ENCODE measurements around the gene ARHGEF39. TPM values are rescaled to one million over a fixed set of nuclear protein-coding genes. Genes with fewer than 3 reads are reported as not detected.

The ARHGEF39 gene
- total RNA-seq, 2 experiments from 2014 or later = 19.1 to 19.9 TPM

GRCh38 chr9:35703906-35704672 lies 39.1 kb upstream of the ARHGEF39 start:
- Mint-ChIP-seq H3K9me3 (no peaks in the 10 kb centered on the region), H3K27me3 (no peaks in the 10 kb centered on the region), H3K36me3 (ENCODE audit: low read depth) (peaks cover 66% of the 10 kb centered on the region), H3K27ac (no peak overlapping the region), H3K4me3 (no peak overlapping the region), H3K4me1 (no peaks in the 10 kb centered on the region)
- no peak for DNase-seq
- ChIA-PET CTCF (interaction anchor here (1.5 kb wide), 1 partner anchor 93 kb away, joined by 4 read pairs; no protein-coding TSS in a partner anchor), POLR2A (interaction anchor here (1.1 to 1.2 kb wide), 2 partner anchors 9 to 43 kb away, joined by 3 to 4 read pairs; no protein-coding TSS in a partner anchor)

GRCh38 chr9:35702696-35703095 lies 37.7 kb upstream of the ARHGEF39 start:
- POLR2A ChIA-PET = no interaction called here

GRCh38 chr9:35700942-35701341 lies 35.9 kb upstream of the ARHGEF39 start:
- no peak for DNase-seq
- Mint-ChIP-seq H3K27me3 (no peaks in the 10 kb centered on the region), H3K4me3 (no peak overlapping the region), H3K9me3 (no peaks in the 10 kb centered on the region), H3K36me3 (ENCODE audit: low read depth) (peaks cover 55% of the 10 kb centered on the region), H3K27ac (no peak overlapping the region), H3K4me1 (peaks cover 1% of the 10 kb centered on the region)
- ChIA-PET CTCF (interaction anchor here (0.9 to 1.1 kb wide), 2 partner anchors 43 to 97 kb away, joined by 3 read pairs; partner anchors contain the start of genes CCDC107 and RMRP), POLR2A (interaction anchor here (0.5 kb wide), 1 partner anchor 55 kb away, joined by 5 read pairs; no protein-coding TSS in a partner anchor)

More at GRCh38 chr9:35702696-35703095, 37.7 kb upstream of the ARHGEF39 start:
- Mint-ChIP-seq H3K27me3 (no peaks in the 10 kb centered on the region), H3K4me1 (no peaks in the 10 kb centered on the region), H3K9me3 (no peaks in the 10 kb centered on the region), H3K36me3 (ENCODE audit: low read depth) (peaks cover 57% of the 10 kb centered on the region), H3K27ac (no peak overlapping the region), H3K4me3 (no peak overlapping the region)
- CTCF ChIA-PET = interaction anchor here (1.5 kb wide), 1 partner anchor 92 kb away, joined by 4 read pairs; no protein-coding TSS in a partner anchor
- no peak for DNase-seq

GRCh38 chr9:35700031-35700430 lies 35.0 kb upstream of the ARHGEF39 start:
- Mint-ChIP-seq H3K9me3 (no peaks in the 10 kb centered on the region), H3K4me3 (no peak overlapping the region), H3K27me3 (no peaks in the 10 kb centered on the region), H3K4me1 (peaks cover 1% of the 10 kb centered on the region), H3K27ac (no peak overlapping the region), H3K36me3 (ENCODE audit: low read depth) (peaks cover 46% of the 10 kb centered on the region)
- POLR2A ChIA-PET = no interaction called here
- CTCF ChIA-PET = no interaction called here
- DNase-seq = no peak

GRCh38 chr9:35698231-35698630 lies 33.2 kb upstream of the ARHGEF39 start:
- no peaks in the 10 kb centered on the region for H3K9me3 Mint-ChIP-seq
- peaks cover 1% of the 10 kb centered on the region for H3K4me1 Mint-ChIP-seq
- H3K4me3 Mint-ChIP-seq = no peak overlapping the region
- no peaks in the 10 kb centered on the region for H3K27me3 Mint-ChIP-seq
- DNase-seq = no peak
- CTCF ChIA-PET = interaction anchor here (0.6 to 4.9 kb wide), 8 partner anchors 10 to 87 kb away, joined by 3 to 38 read pairs (median 14); partner anchors contain the start of genes GBA2 and RGP1
- H3K36me3 Mint-ChIP-seq (ENCODE audit: low read depth) = peaks cover 28% of the 10 kb centered on the region
- POLR2A ChIA-PET = interaction anchor here (0.7 to 1.2 kb wide), 2 partner anchors 33 to 41 kb away, joined by 3 to 4 read pairs; partner anchors contain the start of genes ARHGEF39, CCDC107 and RMRP
- H3K27ac Mint-ChIP-seq = no peak overlapping the region

GRCh38 chr9:35697486-35697885 lies 32.5 kb upstream of the ARHGEF39 start:
- DNase-seq = no peak
- Mint-ChIP-seq H3K4me3 (no peak overlapping the region), H3K36me3 (ENCODE audit: low read depth) (peaks cover 20% of the 10 kb centered on the region), H3K27ac (no peak overlapping the region), H3K9me3 (no peaks in the 10 kb centered on the region), H3K4me1 (peaks cover 1% of the 10 kb centered on the region), H3K27me3 (no peaks in the 10 kb centered on the region)
- POLR2A ChIA-PET = interaction anchor here (0.7 to 1.5 kb wide), 4 partner anchors 32 to 48 kb away, joined by 3 to 9 read pairs (median 5); partner anchors contain the start of genes ARHGEF39, CCDC107, CREB3 and RMRP
- CTCF ChIA-PET = interaction anchor here (1.0 to 8.0 kb wide), 22 partner anchors 9 to 138 kb away, joined by 3 to 60 read pairs (median 14); partner anchors contain the start of genes ARHGEF39, CCDC107, CD72 and GBA2

GRCh38 chr9:35696520-35697215 lies 31.7 kb upstream of the ARHGEF39 start:
- no peaks in the 10 kb centered on the region for H3K9me3 Mint-ChIP-seq
- H3K4me3 Mint-ChIP-seq = no peak overlapping the region
- DNase-seq = peak; percentile 60
- ChIA-PET POLR2A (interaction anchor here (0.9 to 2.0 kb wide), 13 partner anchors 8 to 93 kb away, joined by 3 to 11 read pairs (median 6); partner anchors contain the start of genes ARHGEF39, CCDC107, CREB3 and GBA2), CTCF (interaction anchor here (0.7 to 8.0 kb wide), 45 partner anchors 9 to 600 kb away, joined by 3 to 60 read pairs (median 7); partner anchors contain the start of genes ARHGEF39, CCDC107, CD72 and CREB3)
- H3K4me1 Mint-ChIP-seq = peaks cover 4% of the 10 kb centered on the region
- no peak overlapping the region for H3K27ac Mint-ChIP-seq
- H3K36me3 Mint-ChIP-seq (ENCODE audit: low read depth) = peaks cover 20% of the 10 kb centered on the region
- no peaks in the 10 kb centered on the region for H3K27me3 Mint-ChIP-seq

- no peaks in the 10 kb centered on the region for H3K9me3 Mint-ChIP-seq
- no peaks in the 10 kb centered on the region for H3K27me3 Mint-ChIP-seq
- ChIA-PET POLR2A (interaction anchor here (0.7 to 2.0 kb wide), 13 partner anchors 8 to 92 kb away, joined by 3 to 11 read pairs (median 6); partner anchors contain the start of genes ARHGEF39, CCDC107, CREB3 and GBA2), CTCF (interaction anchor here (0.8 to 8.0 kb wide), 38 partner anchors 8 to 98 kb away, joined by 3 to 60 read pairs (median 8); partner anchors contain the start of genes ARHGEF39, CCDC107, CD72 and CREB3)
- no peak for DNase-seq
- no peak overlapping the region for H3K27ac Mint-ChIP-seq
- H3K4me1 Mint-ChIP-seq = peaks cover 11% of the 10 kb centered on the region
- peaks cover 20% of the 10 kb centered on the region for H3K36me3 Mint-ChIP-seq (ENCODE audit: low read depth)
- H3K4me3 Mint-ChIP-seq = no peak overlapping the region
Measured at GRCh38 chr9:35695943-35696401, 31.0 kb upstream of the ARHGEF39 start.

- Mint-ChIP-seq H3K4me3 (peak overlapping the region; percentile 75), H3K27ac (no peak overlapping the region), H3K4me1 (peaks cover 26% of the 10 kb centered on the region), H3K9me3 (no peaks in the 10 kb centered on the region), H3K36me3 (ENCODE audit: low read depth) (peaks cover 7% of the 10 kb centered on the region), H3K27me3 (no peaks in the 10 kb centered on the region)
- ChIA-PET POLR2A (interaction anchor here (0.7 to 4.6 kb wide), 5 partner anchors 26 to 72 kb away, joined by 3 to 24 read pairs (median 8); partner anchors contain the start of genes ARHGEF39, CCDC107, RMRP and SIT1), CTCF (interaction anchor here (1.0 to 8.0 kb wide), 4 partner anchors 35 to 88 kb away, joined by 3 to 60 read pairs (median 4); partner anchors contain the start of genes CCDC107 and RMRP)
- DNase-seq = no peak
Measured at GRCh38 chr9:35691757-35692301, 26.8 kb upstream of the ARHGEF39 start.

- no peak for DNase-seq
- ChIA-PET CTCF (interaction anchor here (1.0 to 8.0 kb wide), 5 partner anchors 34 to 88 kb away, joined by 3 to 60 read pairs (median 5); partner anchors contain the start of genes CCDC107 and RMRP), POLR2A (interaction anchor here (1.2 to 4.6 kb wide), 7 partner anchors 26 to 72 kb away, joined by 3 to 24 read pairs (median 8); partner anchors contain the start of genes ARHGEF39, CCDC107, CREB3 and RMRP)
- no peaks in the 10 kb centered on the region for H3K9me3 Mint-ChIP-seq
- peak overlapping the region; percentile 75 for H3K4me3 Mint-ChIP-seq
- H3K27me3 Mint-ChIP-seq = no peaks in the 10 kb centered on the region
- H3K27ac Mint-ChIP-seq = peak overlapping the region; percentile 21
- peaks cover 24% of the 10 kb centered on the region for H3K4me1 Mint-ChIP-seq
- H3K36me3 Mint-ChIP-seq (ENCODE audit: low read depth) = peaks cover 1% of the 10 kb centered on the region
Measured at GRCh38 chr9:35691334-35691650, 26.3 kb upstream of the ARHGEF39 start.

- no peaks in the 10 kb centered on the region for H3K9me3 Mint-ChIP-seq
- peak; percentile 42 for DNase-seq
- H3K27me3 Mint-ChIP-seq = no peaks in the 10 kb centered on the region
- ChIA-PET POLR2A (interaction anchor here (0.9 to 4.6 kb wide), 8 partner anchors 11 to 71 kb away, joined by 3 to 24 read pairs (median 8); partner anchors contain the start of genes ARHGEF39, CCDC107, CREB3 and RMRP), CTCF (interaction anchor here (1.1 to 8.0 kb wide), 5 partner anchors 34 to 79 kb away, joined by 3 to 60 read pairs (median 5); partner anchors contain the start of genes CCDC107 and RMRP)
- H3K4me3 Mint-ChIP-seq = peak overlapping the region; percentile 75
- H3K4me1 Mint-ChIP-seq = peaks cover 24% of the 10 kb centered on the region
- H3K27ac Mint-ChIP-seq = peak overlapping the region; percentile 21
- H3K36me3 Mint-ChIP-seq (ENCODE audit: low read depth) = no peaks in the 10 kb centered on the region
Measured at GRCh38 chr9:35690614-35691333, 25.8 kb upstream of the ARHGEF39 start.
